DMS53 treated with DMSO at 0.1 percent for 48 hours (cell line): ENCODE results near the gene TKTL2.
"Not testable (repeated sequence)": the region's sequence is repeated elsewhere in the genome, so short reads cannot be mapped to it uniquely, and the experiment has no call there.

Source experiments
- DNase-seq: peaks from one replicate; lab custom pipeline; 2025; ENCODE audit not compliant: unreplicated experiment; lab: John Stamatoyannopoulos, UW

Gene TKTL2

DNA sequence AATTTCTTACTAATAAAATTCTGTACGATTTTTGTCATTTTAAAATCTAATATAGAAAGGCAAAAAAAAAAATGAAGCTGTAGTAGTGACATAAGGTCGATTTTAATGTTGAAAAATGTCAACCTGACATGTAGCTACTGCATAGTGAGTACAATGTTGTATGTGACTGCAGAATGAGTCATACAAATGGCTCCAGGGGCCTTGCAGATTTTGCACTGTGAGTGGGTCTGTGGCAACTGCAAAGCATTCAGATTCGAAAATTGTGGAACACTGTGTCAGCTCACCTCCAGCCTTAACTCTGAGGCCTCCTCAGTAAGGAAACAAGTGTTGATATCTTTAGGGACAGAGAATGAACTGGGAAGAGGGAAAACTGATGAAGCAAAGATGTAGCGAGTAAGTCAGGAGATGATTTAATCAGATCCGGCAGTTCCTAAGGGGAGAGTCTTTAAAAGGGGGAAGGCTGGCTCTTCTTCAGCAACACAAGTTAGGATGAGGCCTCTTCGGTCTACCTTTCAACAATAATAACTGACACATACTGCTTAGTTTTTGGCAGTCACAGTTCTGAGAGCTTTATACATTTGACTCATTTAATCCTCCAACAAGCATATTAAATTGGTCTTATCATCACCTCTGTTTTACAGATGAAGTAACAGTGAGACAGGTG is 24.9 kb downstream of the TKTL2 start:
- no peak for DNase-seq

DNA sequence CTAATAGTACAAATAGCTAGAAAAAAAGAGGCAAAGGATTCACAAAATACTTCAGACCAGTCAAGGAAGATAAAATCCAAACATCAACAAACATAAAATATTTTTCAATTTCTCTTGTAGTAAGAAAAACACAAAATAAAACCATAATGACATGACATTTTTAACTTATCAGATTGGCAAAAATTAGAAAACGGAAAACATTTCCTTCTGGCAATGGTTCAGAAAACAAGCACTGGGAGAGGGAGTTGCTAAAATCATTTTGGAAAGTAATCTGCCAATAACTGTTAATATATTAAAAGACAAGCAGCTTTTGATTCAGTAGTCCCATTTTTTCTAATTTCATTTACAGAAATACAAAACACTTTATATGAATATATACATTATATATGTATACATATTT is 26.1 kb downstream of the TKTL2 start:
- DNase-seq: no peak

DNA sequence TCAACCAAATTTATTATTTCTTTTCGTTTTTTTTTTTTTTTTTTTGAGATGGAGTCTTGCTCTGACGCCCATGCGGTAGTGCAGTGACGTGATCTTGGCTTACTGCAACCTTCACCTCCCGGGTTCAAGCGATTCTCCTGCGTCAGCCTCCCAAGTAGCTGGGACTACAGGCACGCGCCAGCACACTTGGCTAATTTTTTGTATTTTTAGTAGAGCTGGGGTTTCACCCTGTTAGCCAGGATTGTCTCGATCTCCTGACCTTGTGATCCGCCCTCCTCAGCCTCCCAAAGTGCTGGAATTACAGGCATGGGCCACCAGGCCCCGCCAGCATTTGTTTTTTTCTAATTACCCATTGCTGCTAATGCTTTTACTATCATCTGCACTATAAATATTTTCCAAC is 26.5 kb downstream of the TKTL2 start:
- DNase-seq: not testable (repeated sequence)

DNA sequence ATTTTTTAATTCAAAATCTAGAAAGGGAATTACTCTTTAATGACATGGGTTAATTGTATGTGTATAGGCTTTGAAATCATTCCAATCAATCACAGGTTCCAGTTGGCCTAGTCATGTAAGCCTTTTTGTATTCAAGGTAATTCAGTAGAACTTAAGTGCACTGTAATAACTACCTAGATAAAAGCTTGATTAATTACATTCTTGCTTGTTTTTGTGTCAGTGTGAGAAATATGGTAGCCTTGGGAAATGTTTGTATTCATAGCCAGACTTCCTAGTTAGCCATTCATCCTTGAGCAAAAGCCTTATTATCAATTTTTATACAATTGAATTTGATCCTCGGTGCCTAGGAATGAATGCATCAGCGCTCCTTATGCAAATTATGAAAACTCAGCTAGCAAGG is 33.5 kb downstream of the TKTL2 start:
- DNase-seq: no peak
